ENCODE data around the gene RNASEL.

The RNASEL gene

DNA sequence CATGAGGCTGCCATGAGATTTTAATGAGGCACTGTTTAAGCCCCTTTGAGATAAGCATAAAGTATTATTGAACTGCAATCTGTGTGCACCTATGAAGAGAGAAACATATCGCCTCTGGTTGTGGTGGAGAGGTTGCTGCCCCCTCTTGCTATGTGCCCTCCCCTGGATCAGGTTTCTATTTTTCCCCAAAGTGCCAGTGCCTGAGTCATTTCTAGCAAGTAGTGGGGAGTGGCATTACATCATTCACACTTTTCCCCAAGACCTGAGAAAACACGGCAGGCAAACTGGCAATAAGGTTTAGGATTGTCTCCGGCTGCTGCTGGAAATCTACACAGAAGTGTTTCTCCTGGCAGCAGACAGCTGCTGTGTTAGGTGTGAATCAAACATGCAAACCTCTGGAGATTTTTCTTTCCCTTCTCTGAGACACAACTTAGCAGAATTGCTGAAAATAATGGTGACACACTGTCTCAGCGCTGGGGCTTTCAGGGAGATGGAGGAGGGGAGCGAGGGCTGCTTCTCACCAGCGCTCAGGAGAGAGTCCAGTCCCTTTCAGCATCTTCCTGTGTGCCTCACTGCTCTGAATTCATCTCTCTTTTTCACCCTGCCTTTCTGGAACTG lies 28.8 kb upstream of the RNASEL start:
- DNase-seq, result no peak

DNA sequence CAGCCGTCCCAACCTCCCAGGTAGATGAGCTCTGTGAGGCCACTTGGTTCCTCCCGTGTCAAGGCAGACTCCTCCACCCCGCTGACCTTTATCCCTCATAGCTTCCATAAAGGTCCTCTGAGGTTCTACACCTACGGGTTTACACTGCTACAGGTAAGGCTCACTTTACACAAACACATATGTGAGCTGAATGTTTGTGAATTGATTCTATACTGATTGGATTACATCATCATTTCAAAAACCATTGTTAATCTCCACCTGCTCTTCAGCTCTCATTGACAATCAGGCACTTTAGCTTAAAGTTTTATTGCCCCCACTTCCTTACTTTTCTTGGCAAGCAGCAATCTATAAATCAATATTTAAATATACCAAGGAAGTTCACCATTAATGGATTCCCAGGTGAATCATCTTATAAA lies 28.0 kb upstream of the RNASEL start:
- no peak for DNase-seq

DNA sequence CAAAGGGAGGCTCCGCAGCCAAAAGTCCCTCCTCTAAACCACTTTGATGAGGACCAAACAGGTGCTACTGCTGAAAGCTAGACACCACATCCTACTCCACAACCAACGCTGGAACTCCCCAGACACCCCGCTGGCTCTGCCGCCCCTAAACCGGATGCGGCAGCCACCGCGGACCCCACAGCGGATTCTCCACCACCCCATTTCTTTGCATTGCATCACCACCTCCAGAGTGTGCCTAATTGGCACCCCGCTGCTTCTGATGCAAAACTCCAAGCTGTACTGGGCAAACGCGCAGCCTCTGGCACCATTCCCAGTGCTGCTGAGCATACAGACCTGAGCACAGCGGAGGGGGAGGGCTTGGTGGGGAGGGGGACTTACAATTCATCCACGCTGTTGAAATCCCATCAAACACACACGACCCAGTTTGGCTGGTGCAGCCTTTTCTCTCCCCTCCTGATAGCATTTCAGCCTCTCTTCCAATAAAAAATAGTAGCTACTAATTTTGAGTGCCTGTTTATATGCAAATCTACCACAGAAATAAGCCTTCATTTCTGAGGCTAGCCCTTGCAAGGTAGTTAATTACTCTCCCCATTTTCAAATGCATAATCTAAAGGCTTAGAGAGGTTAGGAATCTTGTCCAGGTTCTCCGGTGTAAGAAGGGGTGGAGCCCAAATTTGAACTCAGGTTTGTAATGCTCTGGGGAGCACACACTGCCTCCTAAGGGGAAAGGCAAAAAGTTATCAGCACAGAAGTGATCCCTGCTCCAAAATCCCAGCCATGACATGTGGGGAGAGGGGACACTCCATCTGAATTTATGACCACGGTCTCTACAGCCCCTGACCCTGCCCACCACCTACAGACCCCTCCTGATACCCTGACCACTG lies 27.3 kb upstream of the RNASEL start:
- peak; percentile 86 for DNase-seq

DNA sequence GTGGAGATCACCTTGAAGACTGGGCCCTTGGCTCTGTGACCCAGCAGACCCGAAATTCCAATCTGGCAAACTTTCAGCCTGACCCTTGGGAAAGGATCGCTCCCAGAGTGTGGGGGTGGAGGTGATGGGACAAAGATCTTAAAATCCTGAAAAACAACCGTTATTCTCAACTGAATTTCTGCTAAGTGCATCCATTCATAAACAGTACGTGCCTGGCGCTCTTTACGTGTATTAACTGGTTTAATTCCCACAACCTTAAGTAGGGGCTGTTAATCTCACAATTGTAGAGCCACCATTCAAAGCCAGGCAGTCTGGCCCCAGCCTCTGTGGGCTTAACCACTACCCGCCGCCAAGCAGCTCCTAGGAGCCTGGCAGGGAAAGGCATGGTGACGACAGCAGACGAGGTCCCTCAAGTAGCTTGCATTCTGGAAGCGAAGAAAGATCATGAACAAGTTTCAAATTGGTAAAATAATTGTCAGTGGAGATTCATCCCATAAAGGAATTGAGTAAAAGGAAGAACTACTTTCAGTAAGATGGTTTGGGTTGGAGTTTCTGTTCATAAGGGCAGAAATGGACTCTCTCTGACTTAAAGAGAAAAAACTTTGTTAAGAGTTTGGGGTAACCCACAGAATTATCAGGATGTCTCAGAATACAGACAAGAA lies 26.5 kb upstream of the RNASEL start:
- DNase-seq, result peak; percentile 41

DNA sequence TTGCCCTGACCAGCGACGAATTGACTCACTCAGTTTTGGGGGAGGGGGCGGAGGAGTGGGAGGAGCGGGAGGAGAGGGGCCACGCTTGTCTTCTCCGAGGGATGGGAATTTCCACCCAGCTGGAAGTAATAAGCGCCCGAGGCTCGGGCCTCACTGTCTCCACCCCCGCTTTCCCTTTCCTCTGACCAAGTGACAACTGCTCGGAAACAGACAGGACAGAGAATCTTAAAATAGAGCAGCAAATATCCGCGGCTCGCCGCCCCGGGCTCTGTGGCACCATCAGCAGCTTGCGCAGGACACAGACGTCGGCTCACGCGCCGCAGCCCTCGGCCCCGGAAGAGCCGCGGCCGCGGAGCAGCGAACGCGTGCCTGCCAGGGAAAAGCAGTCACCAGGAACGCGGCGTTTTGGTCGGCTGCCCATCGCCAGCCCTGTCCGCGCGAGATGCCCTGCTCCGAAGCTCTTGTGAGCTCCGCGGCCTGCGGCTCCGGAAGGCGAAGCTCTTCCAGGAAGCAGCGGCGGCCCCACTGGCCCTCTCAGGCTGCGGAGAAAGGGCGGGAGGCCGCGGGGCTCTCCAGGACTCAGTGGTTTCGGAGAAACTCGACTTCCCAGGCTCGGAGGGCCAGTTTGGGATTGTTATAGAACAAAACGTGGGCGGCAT lies 25.9 kb upstream of the RNASEL start:
- DNase-seq, result peak; percentile 29

DNA sequence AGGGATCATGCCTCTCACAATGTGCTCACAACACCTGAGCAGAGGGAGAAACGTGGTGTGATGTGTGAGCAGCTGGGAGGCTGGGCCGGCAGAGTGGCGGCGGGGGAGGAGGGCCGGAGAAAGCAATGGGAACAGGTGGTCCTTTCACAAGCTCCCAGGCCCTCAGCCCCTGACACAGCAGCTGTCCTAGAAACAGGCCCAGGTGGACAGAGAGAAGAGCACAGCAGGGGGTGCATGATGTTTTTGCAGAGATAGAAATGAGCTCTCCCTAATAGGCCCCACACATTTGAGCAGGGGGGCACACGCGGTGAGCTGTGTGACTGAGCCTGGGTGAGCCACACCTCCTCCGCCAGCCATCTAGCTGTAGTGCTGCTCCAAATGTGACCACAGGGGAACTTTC lies 22.7 kb upstream of the RNASEL start:
- DNase-seq, result no peak

DNA sequence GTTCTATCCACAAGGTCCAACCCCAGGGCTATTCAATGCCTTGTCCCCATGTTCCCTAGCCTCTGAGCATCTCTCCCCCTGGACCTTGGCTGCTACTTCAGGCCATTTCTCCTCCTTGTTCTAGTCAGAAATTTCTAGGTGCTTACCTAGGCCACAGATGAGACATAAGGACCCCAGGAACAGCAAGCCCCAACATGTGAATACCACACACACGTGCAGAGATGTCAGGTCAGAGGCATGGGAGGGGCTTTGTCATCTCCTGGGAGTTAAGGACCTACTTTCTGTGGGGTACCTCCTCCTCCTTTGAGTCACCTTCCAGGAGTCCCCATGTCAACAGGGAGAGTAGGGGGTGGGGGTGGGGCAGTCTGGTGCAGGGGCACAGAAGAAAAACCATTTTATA lies 22.3 kb upstream of the RNASEL start:
- DNase-seq, result no peak

DNA sequence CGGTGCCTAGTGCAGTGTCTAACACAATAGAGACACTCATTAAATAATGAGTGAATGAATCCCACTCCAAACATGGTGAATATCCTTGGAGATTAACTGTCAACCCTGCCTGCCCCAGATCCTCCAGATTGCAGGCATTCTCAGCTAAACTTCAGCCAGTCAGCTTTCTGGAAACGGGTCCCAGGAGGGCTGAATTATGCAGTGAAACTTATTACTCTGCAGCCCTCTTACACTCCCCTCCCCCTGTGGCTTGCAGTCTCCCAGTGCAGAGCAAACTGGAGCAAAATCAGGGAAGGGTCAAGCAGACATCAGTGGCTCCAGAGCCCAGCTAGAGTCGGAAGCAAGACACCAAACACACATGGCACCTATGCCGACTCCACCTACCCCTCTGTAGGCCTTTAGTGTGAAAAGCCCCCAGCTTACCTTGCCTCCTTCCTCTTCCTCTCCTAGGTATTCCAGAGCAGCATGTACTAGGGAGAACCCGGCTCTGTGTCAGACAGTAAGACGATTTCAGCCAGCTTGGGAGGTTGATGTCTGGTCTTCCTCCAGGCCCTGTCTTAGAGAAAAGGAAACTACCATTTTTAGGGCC lies 21.6 kb upstream of the RNASEL start:
- DNase-seq, result no peak

DNA sequence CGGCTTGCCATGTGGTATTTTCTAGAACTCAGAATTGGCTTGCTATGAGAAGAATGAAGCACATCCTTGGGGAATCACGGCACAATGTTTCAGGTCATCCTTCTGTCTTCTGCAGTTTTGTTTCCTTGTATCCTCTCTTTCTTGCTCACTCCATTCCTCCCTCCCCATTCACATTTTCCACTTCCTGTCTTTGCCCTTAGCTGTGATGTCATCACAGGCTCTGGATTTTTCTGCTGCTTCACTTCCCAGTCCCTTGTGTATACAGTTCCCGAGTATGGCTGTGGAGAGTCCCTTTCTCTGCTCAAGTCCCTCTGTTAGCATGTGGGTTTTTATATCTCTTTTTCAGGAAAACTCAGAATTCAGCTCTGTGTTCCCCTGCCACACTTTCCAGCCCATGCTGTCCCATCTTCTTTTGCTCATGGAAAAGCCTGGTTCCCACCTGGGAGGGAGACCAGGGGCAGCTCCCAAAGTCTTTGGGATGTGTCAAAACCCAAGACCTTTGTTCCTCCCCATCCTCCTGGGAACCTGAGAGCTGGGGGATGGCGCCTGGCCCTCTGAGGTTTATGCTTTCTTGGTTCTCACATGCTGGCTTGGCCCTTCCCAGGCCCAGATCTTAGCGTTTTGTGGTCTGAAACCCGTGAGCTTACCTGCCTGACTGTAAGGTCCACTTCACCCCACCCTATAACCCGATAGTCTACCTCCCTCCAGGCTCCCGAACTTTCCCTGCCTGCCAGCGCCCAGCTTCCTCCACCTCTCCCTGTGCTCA lies 20.0 kb upstream of the RNASEL start:
- DNase-seq, result no peak

DNA sequence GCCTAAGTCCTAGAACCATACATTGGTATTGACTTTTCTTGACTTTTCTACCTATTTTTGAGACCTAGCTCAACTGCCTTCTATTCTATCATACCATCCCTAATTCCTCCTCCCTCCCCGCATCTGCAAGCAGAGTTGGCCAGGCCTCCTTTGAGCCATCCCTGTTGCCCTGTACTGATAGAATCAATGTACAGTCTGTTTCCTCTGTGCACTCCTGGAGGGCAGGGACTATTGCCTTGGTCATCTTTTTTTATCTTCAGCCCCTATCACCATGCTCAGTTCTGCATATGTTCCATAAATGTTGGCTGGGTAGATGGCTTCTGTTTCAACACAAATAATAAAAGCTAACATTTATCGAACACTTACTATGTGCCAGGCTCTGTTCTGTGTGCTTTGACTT lies 19.2 kb upstream of the RNASEL start:
- no peak for DNase-seq

DNA sequence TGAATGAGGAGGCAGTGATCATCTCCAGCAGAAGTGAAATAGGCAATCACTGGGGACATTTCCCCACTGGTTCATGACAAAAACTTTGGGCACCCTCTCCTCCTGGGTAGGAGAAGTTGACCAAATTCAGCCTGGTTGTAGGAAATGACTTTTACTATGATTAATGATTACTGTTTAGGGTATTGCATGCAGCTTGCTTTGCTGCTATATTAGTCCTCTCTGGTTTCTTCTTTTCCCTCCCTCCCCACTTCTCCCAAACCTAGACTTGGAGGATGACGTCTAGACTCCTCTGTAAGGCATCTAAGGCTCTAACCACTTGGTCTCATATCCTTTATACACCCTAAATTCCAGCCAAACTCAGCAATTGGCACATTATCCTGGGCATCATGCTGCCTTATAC lies 18.5 kb upstream of the RNASEL start:
- no peak for DNase-seq

DNA sequence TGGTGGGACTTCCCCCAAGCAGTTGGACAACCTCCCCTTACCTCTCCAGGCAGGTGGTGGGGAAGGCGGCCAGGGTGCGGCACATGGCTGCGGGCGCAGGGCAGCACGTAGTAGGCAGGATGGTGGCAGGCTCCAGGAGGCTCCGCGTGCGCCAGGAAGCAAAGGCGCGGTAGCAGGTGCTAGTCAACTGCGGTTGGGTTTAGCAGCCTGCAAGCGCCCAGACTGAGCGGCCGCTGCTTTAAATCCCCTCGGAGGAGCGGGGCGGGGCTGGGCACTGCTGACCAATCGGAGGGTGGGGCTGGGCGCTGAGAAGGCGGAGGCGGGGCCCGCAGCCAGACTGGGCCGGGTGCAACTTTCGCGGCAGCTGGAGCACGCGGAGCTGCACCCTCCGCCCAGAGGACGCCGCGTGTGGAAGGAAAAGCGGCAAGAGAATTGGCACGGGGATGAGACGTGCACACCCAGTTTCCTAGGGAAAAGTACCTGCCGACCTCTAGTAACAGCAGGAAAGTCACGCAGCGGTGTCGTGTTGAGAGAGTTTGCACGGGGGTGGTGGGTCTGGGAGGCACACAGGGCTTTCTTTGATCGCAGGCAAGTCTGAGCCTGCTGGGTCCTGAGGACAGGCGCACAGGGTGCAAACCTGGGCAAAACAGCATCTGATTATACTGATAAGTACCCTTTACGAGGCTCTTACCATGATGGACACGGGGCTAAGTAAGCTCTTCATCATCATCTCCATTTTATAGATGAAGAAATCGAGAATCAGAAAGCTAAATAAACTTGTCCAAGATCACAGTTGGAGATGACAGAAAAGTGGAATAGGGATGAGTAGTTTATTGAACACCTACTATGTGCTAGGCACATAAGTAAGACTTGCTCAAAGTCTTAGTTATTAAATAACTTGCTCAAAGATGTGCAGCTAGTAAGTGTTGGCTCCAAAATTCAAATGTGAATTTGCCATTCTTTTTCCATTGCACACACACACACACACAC lies 15.4 kb upstream of the RNASEL start, which contains the start of gene RGS16:
Gene RGS16 (minus strand): TSS at position 215 of the 990 bp plus-strand sequence. CDS start 130 bp downstream, at position 85.
- peak; percentile 82 for DNase-seq

DNA sequence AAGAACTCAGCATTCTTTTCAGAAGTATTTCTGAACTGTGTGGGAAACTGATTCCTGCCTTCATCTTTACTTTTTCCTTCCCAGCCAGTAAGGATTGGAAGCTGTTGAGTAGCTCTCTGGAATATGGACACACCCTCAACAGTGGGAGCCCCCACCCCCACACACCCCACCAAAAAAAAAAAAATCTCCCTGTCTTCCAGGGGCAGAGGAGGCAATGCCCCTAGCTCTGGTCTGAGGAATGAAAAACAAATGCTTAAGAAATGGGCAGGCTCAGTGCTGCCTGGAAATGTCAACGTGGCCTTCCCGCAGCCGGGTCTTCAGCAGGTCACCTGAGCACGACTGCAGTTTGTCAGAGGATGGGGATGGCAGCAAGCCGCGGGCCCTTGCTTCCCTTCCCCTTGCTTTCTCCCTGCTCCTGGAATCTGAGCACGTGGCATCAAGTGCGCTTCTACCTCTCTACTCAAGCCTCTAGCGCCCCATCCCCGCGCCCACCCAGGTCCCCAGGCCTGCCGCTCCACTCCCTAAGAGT lies 14.7 kb upstream of the RNASEL start:
- no peak for DNase-seq

DNA sequence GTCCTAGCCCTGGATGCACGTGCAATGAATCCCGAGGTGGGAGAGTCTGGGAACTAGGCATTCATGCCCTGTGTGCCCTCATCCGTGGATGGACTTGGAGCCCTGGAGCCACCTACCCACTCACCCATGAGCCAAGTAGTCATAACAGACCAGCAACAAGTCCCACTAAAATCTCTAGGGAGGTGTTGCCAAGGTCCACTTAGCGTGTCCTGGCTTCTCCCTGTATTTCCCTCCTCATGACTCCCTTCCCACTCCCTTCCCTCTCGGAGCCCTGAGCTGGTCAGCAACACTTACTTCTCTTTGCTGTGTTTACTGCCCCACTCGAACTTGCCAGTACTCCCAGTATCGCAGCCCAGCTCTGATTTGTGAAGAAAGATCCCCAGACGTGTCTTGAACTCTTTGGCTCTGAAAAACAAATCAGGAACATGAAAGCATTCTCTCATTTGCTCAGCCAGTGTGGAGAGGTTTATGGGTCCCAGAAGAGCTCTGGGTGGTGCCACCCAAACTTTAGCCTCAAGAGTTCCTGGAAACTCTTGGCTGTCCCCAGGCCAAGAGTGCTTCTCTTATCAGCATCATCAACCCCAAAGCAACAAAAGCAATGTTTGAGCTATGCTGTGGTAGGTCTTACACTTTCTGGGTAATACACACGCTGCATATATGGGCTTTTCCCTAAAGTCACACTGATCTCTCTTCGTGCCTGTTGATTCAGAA lies 14.0 kb upstream of the RNASEL start:
- DNase-seq, result no peak

DNA sequence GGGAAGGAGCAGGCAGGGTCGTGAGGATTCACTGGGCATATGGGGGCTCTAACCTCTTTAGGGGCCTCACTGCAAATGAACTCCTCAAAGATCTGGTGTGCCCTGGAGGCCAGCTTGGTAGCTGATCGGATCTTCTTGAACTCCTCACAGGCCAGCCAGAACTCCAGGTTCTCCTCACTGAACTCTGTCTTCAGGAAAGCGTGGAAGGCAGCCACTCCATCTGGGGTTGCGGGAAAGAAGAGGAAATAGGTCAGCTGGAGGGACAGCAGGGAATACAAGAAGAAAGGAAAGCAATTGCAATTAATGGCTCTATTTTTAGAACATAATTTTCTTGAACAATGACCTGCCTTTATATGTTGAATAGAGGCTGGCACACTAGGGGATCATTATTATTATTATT lies 12.9 kb upstream of the RNASEL start:
- DNase-seq, result no peak

DNA sequence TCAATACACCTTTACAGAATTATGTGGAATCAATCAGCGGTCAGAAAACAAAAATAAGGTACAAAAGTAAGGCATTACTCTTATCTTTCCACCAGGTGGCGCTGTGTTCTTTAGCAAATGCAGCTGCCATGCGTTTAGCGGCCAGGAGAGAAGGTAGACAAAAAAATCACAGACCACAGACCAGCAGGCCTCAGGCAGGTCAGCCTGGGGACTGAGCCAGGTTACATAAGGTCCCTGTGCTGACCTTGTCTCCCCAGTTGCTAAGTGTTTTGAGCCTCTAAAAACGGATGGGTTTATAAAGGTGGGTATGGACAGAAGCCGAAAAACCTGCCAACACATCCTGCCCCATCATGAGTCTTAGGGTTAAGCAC lies 12.3 kb upstream of the RNASEL start:
- DNase-seq, result peak; percentile 59

DNA sequence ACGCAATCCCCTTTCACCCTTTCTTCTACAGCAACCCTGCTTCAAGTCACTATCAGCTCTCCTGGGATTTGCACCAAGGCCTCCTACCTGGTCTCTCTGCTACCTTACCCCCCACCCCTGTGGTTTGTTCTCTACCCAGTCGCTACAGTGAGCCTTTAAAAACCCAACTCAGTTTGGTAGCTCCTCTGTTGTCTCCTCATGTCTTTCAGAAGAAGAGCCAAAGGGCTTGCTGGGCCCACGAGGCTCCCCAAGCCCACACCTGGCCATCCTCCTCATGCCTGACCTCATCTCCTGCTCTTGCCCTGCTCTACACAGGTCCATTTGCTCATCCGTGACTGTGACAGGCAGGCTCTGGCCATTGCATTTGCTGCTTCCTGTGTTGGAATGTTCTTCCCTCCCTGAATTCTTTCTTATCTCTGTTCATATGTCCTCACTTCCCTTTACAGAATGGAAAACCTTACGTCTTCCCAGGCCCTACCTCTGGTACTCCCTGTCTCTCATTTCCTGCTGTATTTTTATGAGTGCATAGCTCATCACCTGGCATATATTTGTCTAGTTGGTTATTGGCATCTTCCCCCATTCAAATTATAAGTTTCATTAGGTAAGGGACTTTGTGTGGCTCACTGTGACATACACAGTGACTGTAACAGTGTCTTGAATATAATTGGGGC lies 11.8 kb upstream of the RNASEL start:
- DNase-seq, result no peak

DNA sequence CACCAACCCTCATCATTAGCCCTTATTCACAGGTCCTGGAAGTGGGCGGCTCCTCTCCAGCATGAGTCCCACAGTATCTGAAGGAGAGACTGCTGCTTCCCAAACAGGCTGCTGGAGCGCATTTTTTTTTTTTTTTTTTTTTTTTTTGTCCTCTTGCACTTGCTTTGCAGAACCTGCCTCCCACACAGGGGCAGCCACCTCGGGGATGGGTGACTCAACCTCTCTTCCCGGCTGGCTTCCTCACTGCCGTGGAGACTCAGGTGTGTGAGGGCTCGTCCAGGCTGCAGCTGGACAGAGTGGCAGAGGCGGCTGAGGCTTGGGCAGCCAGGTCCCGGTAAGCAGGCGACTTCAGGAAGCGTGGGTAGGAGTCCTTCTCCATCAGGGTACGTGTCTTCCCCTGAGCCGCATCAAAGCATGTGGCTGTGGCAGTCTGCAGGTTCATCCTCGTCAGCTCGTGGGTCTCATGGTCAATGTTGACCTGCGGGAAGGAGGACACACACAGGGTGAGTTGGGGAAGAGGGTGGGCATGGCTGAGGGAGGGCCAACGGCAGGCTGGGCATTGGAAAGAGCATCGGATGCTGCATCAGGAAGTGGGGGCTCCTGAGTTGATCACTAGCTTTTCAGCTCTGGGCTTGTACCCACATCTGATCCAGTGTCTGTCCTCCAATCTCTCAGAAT lies 11.1 kb upstream of the RNASEL start:
- no peak for DNase-seq

DNA sequence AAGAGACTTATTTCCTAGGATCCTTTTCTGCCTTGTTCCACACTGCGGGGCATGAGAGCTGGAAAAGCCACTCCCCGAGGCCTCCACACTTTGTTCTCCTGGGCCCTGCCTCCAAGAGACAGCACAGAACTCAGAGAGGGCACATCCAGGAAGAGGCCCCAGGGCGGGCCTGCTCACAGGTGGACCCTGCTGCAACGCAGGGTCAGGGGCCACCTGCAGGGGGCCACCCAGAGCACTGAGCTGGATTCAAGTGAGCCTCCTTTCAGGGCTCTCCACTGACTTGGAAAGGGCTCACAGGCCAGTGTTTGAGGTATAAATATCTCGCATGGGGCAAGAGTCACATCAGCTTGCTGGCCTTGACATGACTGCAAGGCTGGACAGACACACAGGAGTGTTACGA lies 10.3 kb upstream of the RNASEL start:
- DNase-seq, result no peak
